GM21515 (cell line): ENCODE results near the gene MACF1.
"Not testable (repeated sequence)": the region's sequence is repeated elsewhere in the genome, so short reads cannot be mapped to it uniquely, and the experiment has no call there.

ENCODE experiments used
- ATAC-seq: cut with Tn5 transposase; IDR thresholded peaks from one replicate; pipeline ENCODE4 v1.9.1; 2021; ENCODE audit not compliant: unreplicated experiment

The MACF1 gene

DNA sequence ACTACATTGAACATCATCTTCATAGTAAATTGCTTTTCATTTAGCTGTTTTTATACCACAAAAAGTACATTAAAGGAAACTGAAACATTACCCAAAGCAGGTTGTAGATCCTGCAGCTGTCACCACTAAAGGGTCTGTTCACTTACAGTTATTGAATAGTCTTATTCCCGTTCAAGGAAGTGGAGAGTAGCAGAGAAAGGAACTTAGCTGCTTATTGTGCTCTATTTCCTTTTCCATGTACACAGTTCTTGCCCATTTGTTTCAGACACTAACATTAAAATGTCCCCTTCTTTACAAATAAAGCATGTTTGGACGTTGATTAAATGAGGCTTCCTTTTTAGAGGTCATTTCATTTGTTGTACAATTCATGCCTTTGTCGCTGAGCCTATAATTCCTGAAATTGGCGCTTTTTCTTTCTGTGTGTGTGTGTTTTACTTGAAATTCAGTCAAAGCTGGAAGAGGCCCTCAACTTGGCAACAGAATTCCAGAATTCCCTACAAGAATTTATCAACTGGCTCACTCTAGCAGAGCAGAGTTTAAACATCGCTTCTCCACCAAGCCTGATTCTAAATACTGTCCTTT is 242.6 kb downstream of the MACF1 start:
- no peak for ATAC-seq

DNA sequence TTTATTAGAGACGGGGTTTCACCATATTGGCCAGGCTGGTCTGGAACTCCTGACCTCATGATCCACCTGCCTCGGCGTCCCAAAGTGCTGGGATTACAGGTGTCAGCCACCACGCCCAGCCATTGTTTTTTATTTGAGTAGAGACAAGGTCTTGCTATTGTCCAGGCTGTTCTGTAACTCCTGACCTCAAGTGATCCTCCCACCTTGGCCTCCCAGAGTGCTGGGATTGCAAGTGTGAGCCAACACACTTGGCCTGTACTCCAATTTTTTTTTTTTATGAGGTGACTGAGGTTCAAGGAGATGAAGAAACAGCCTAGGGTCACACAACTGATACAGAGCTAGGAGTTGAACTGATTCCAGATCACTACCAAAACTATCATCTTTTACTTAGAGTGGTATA is 245.5 kb downstream of the MACF1 start:
- ATAC-seq: not testable (repeated sequence)

- no peak for ATAC-seq
Observed at GRCh38 chr1:39450956-39451606, 246.6 kb downstream of the MACF1 start.

DNA sequence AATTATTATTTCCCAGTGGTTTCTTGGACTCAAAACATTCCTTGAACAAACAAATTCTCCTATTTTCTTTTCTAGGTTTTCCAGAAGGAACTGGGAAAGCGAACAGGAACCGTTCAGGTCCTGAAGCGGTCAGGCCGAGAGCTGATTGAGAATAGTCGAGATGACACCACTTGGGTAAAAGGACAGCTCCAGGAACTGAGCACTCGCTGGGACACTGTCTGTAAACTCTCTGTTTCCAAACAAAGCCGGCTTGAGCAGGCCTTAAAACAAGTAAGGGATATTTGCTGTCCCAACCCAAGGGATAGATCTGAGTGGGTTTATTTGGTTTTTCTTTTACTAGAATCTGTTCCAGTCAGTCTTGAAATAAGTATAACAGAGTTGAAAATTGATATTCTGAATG is 247.6 kb downstream of the MACF1 start:
- no peak for ATAC-seq

GRCh38 chr1:39452540-39452939 is 248.0 kb downstream of the MACF1 start:
- no peak for ATAC-seq

DNA sequence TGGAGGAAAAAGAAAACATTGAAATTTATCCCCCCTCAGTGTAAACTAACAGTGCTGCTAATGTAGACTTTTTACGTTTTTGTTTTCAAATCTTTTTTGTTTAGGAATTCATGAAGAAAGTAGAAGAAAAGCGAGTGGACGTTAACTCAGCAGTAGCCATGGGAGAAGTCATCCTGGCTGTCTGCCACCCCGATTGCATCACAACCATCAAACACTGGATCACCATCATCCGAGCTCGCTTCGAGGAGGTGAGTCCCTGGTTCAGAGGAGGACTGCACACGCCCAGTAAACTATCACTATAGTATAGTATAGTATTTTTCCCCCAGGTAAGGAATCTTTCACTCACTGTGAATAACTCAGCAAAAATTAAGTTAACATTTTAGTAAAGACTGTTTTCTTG is 249.1 kb downstream of the MACF1 start:
- ATAC-seq: no peak

- ATAC-seq: no peak
Observed at GRCh38 chr1:39458991-39459390, 254.5 kb downstream of the MACF1 start.

GRCh38 chr1:39462074-39462473 is 257.6 kb downstream of the MACF1 start:
- no peak for ATAC-seq

- ATAC-seq: no peak
Observed at GRCh38 chr1:39466413-39467107, 262.1 kb downstream of the MACF1 start.

GRCh38 chr1:39467108-39467720 is 262.7 kb downstream of the MACF1 start:
- ATAC-seq: not testable (repeated sequence)

- ATAC-seq: no peak
Observed at GRCh38 chr1:39469150-39469549, 264.7 kb downstream of the MACF1 start.

- ATAC-seq: no peak
Observed at GRCh38 chr1:39470040-39470439, 265.5 kb downstream of the MACF1 start.

DNA sequence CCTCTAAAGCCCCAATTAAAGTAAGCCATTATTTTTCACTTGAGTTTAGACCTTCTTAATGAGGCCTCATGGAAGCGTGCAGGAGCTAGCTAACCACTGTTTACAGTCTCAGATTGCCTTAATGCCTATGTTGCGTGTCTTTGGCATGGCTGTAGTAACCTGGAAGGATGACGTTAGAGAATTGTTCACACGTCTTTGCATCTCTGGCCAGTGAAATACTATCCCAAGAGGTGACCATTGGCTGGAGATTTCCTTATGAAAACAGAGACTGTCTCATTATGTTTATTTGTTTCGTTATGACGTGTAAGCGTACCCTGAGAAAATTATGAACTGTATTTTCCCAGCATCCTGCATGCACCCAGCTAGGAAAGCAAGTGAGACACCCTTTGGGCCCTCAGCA is 268.3 kb downstream of the MACF1 start:
- ATAC-seq: no peak

DNA sequence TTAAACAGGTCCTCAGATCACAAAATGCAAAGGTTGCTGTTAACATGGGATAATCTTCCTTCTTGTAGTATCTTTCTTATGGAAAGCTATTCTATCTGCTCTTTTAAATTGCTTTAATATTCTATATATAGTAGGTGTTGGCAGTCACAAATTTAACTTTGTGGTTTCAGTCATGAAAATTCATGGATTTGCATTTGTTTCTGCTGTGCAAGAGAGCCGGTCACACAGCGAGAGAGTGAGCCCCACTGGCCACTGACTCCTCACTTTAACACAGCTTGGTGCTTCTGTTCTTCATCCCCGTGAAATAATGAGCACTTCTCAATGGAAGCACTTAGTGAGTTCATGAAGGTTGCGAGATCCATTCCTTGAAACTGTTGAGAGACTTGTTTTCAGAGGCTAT is 268.8 kb downstream of the MACF1 start:
- no peak for ATAC-seq

DNA sequence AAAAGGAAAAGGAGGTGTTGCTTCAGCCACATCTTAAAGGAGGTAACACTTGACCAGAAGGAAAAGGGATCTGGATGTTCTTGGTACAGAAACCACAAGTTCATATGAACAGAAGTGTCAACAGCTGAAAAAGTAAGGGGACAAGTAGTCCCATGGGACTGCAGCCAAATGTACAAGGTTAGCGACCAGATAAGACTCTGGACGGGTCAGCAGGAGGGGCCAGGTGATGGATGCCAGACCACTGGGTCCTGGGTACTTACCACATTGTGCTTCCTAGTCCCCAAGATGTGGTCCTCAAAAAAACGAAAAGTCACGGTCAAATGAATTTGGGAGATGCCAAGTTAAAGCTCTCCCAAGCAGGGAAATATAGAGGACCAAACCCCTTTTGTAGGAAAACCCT is 270.3 kb downstream of the MACF1 start:
- ATAC-seq: no peak

- ATAC-seq: not testable (repeated sequence)
Observed at GRCh38 chr1:39475551-39475950, 271.1 kb downstream of the MACF1 start.

DNA sequence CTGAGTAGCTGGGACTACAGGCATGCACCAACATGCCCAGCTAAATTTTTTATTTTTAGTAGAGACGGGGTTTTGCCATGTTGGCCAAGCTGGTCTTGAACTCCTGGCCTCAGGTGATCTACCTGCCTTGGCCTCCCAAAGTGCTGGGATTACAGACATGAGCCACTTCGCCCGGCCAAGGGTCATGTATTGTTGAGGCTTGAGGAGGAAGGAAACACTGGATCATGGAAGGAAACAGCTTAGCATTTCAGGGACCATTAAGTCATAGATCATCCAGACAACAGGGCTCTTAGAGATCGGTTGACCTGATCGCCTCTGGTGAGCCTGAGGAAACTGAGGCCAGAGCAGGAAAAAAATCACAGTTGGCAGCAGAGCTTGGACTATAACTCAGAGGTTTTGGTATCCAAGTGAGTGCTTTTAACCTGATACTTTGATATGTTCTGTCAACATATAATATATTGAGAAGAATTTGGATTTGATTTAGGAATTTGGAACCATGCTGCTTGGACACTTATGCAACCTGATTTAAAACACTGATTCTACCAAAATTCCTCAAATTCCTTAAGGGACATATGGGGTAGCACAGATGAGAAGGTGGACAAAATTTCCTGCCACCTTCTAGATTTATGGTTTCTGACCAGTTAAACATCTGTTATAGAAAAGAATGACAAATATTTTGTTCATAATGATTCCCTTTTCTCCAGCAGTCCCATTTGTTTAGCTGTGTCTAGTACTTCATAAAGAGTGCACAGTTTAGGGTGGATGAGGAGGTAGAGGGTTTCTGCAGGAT is 273.8 kb downstream of the MACF1 start:
- no peak for ATAC-seq

DNA sequence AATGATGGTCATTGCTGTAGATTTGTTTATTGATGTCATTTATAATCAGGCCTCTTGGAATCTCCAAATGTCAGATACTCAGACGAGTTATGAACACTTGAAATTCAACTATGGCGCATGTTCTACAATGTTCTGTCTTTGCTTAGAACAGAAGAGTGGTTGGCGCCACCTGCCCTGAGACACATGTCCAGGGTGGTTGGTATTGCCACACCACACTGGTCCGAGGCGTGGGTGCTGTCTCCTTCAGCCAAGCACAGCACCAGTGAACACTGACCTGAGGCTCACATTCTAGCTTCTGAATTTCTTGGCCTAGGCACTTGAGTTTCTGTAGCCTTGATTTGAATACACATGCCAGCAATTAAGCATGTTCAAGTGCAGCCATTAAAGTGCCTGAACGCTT is 276.8 kb downstream of the MACF1 start:
- ATAC-seq: no peak

GRCh38 chr1:39483276-39483675 is 278.8 kb downstream of the MACF1 start:
- no peak for ATAC-seq

DNA sequence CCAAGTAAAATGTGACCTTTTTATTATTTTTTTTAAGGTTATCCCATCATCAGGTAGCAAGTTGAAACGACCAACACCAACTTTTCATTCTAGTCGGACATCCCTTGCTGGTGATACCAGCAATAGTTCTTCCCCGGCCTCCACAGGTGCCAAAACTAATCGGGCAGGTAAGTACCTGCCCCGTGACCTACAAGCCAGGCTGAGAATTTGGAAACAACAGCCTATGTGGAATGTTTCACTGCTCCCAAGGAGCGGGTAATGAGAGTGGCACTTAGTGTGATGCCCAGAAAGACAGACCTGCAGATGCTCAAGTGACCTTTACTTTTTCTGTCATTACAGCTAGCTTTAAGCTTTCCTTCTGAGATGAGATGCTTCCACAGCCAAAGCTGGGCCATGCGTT is 280.1 kb downstream of the MACF1 start:
- no peak for ATAC-seq
